HepG2 (cell line): Measurements from ENCODE around the gene DGKD. TPM values are rescaled to one million over a fixed set of nuclear protein-coding genes. Genes with fewer than 3 reads are reported as not detected.

Experiments
- ATAC-seq: fragments of 200-7000 bp; cut with Tn5 transposase; 3 replicates; pipeline ENCODE4 v1.9.1; 2020; ENCODE audit warnings: mild to moderate bottlenecking, moderate library complexity
- BruUV-seq: library from RNA; stranded (reverse); fragments of 400-500 nt; replicated peaks from 2 replicates; lab custom pipeline; 2021; lab: Mats Ljungman, UMichigan
- CTCF ChIA-PET: fragments of 300-600 bp; formaldehyde crosslinking; extraction: SDS; loops from one replicate; lab custom pipeline; 2021; ENCODE audit warnings: low total read pairs, inconsistent platforms, low intra/inter-chr PET ratio; lab: Yijun Ruan, JAX
- POLR2A ChIA-PET: fragments of 350-600 bp; sonication (Branson Sonifier 250); formaldehyde crosslinking; loops from one replicate; lab custom pipeline; 2020; ENCODE audit warnings: antibody characterized with exemption, inconsistent platforms; lab: Yijun Ruan, JAX
- DNase-seq: peaks from one replicate; pipeline ENCODE4 v3.0.0-alpha.2; 2015; ENCODE audit warnings: low spot score
- FAIRE-seq: peaks from 3 replicates; lab custom pipeline; 2011; peaks lifted over from hg19 to GRCh38; lab: Jason Lieb, UNC
- H2AFZ ChIP-seq: one replicate; pipeline ENCODE4 v1.6.1; 2011; ENCODE audit warnings: low read length, inconsistent platforms
- H3K27ac ChIP-seq: fragments of 300-600 bp; 3 replicates; pipeline ENCODE4 v1.8.0; 2011; ENCODE audit warnings: mixed run types, mild to moderate bottlenecking, mixed read lengths, low read length, inconsistent platforms; ENCODE audit not compliant: insufficient read depth; ENCODE audit errors: extremely low read length
- H3K27me3 ChIP-seq, 2 experiments: fragments of 200-600 bp in 1 of 2; 2 replicates in 1 of 2; 3 replicates in 1 of 2; pipeline versions ENCODE4 v1.6.0 to v1.8.0; 2011; ENCODE audit warnings: low read length in 2 of 2, mild to moderate bottlenecking in 2 of 2, moderate library complexity in 2 of 2, inconsistent platforms in 1 of 2; ENCODE audit not compliant: insufficient read depth in 2 of 2, control insufficient read depth in 1 of 2
- H3K36me3 ChIP-seq, 2 experiments: fragments of 200-600 bp in 1 of 2; replicated peaks in 1 of 2; 2 replicates in 1 of 2; 3 replicates in 1 of 2; pipeline versions ENCODE4 v1.5.1 to v1.8.0; 2011; ENCODE audit warnings: low read length in 2 of 2, inconsistent platforms in 1 of 2; ENCODE audit not compliant: insufficient read depth in 2 of 2, control insufficient read depth in 1 of 2
- H3K4me1 ChIP-seq: 2 replicates; pipeline ENCODE4 v1.5.1; 2012; ENCODE audit warnings: low read length, inconsistent platforms; ENCODE audit not compliant: insufficient read depth
- H3K4me2 ChIP-seq: 2 replicates; pipeline ENCODE4 v1.6.0; 2011; ENCODE audit warnings: low read depth, low read length, inconsistent platforms
- H3K4me3 ChIP-seq, 3 experiments: fragments of 200-600 bp in 1 of 3; sonication (generic), shearing (Covaris generic) in 1 of 3; replicated peaks in 1 of 3; 2 replicates each; pipeline ENCODE4 v1.5.1; 2011 to 2016; ENCODE audit warnings: low read length in 3 of 3, inconsistent platforms in 2 of 3, low read depth in 2 of 3, mild to moderate bottlenecking in 2 of 3, control low read depth in 1 of 3, mixed read lengths in 1 of 3; ENCODE audit not compliant: insufficient read depth in 1 of 3
- H3K79me2 ChIP-seq: one replicate; pipeline ENCODE4 v1.6.1; 2011; ENCODE audit warnings: low read length, inconsistent platforms; ENCODE audit not compliant: insufficient read depth
- H3K9ac ChIP-seq: 2 replicates; pipeline ENCODE4 v1.6.0; 2011; ENCODE audit warnings: mild to moderate bottlenecking, low read depth, low read length, inconsistent platforms; ENCODE audit not compliant: insufficient read depth
- H3K9me3 ChIP-seq: 2 replicates; pipeline ENCODE4 v1.5.1; 2012; ENCODE audit warnings: mild to moderate bottlenecking, low read length
- H4K20me1 ChIP-seq: 2 replicates; pipeline ENCODE4 v1.6.0; 2011; ENCODE audit warnings: inconsistent platforms, mild to moderate bottlenecking, low read length, moderate library complexity; ENCODE audit not compliant: insufficient read depth
- CERS6 ChIP-seq: sonication (generic); formaldehyde crosslinking; IDR thresholded peaks from 2 replicates; pipeline ENCODE4 v1.5.0; 2020; ENCODE audit warnings: missing genetic modification reagents
- MBNL3 ChIP-seq: fragments of 250-450 bp; sonication (Bioruptor Pico); conservative IDR thresholded peaks from 2 replicates; pipeline ENCODE4 v1.8.0; 2022; ENCODE audit warnings: mild to moderate bottlenecking, inconsistent platforms
- MTA1 ChIP-seq: sonication (generic); formaldehyde crosslinking; IDR thresholded peaks from 2 replicates; pipeline ENCODE4 v1.4.0; 2020; ENCODE audit warnings: missing genetic modification reagents, mild to moderate bottlenecking, borderline replicate concordance
- RFXANK ChIP-seq: IDR thresholded peaks from 2 replicates; pipeline ENCODE4 v1.6.1; 2016
- TBL1XR1 ChIP-seq: fragments of 150-350 bp; IDR thresholded peaks from 2 replicates; pipeline ENCODE4 v1.6.1; 2014; ENCODE audit warnings: borderline replicate concordance, low read length; ENCODE audit not compliant: partially characterized antibody
- ZMYM4 ChIP-seq: sonication (generic); formaldehyde crosslinking; IDR thresholded peaks from 2 replicates; pipeline ENCODE4 v1.8.1; 2023; ENCODE audit warnings: mild to moderate bottlenecking, missing genetic modification reagents
- ZNF3 ChIP-seq: IDR thresholded peaks from 2 replicates; pipeline ENCODE4 v1.7.0; 2017; ENCODE audit warnings: inconsistent platforms
- ZNF354B ChIP-seq: sonication (generic); formaldehyde crosslinking; IDR thresholded peaks from 2 replicates; pipeline ENCODE4 v1.8.0; 2022; ENCODE audit warnings: mild to moderate bottlenecking, missing genetic modification reagents
- ZNF501 ChIP-seq: sonication (generic); formaldehyde crosslinking; IDR thresholded peaks from 2 replicates; pipeline ENCODE4 v1.5.1; 2020; ENCODE audit warnings: mild to moderate bottlenecking, moderate library complexity, missing genetic modification reagents
- ZNF589 ChIP-seq: sonication (generic); formaldehyde crosslinking; conservative IDR thresholded peaks from 2 replicates; pipeline ENCODE4 v1.8.0; 2022; ENCODE audit warnings: mild to moderate bottlenecking, moderate library complexity, missing genetic modification reagents
- ZNF605 ChIP-seq: sonication (generic); formaldehyde crosslinking; IDR thresholded peaks from 2 replicates; pipeline ENCODE4 v1.8.0; 2022; ENCODE audit warnings: mild to moderate bottlenecking, missing genetic modification reagents
- ZNF629 ChIP-seq: sonication (generic); formaldehyde crosslinking; conservative IDR thresholded peaks from 2 replicates; pipeline ENCODE4 v1.5.0; 2020; ENCODE audit warnings: missing genetic modification reagents
- ZNF792 ChIP-seq: IDR thresholded peaks from 2 replicates; pipeline ENCODE4 v1.6.1; 2016
- WGBS: methylation state at CpG from one replicate; pipeline ENCODE4 v1.1.6; 2017; ENCODE audit warnings: low lambda C conversion rate; 5-methylcytosine and 5-hydroxymethylcytosine counted together
- in situ Hi-C: cut with HindIII; loops from 2 replicates; pipeline ENCODE4 v1.10.0; 2017; ENCODE audit warnings: low pct_unique_long_range_greater_than_20kb; ENCODE audit not compliant: extremely low pct_ligation_motif_present
- intact Hi-C: fragments of 100-400 bp; cut with micrococcal nuclease; formaldehyde crosslinking; loops from one replicate; pipeline ENCODE4 v1.10.0; 2022; ENCODE audit not compliant: unreplicated experiment
- polyA plus RNA-seq, 8 experiments: library from polyadenylated mRNA; depleted of rRNA in 3 of 8; stranded (reverse) in 7 of 8; unstranded in 1 of 8; fragments of >200 nt; fragmentation: Illumina TruSeq in 4 of 8; extraction: Trizol in 4 of 8; gene quantifications; 2 replicates each; pipeline versions ENCODE4 v1.2.1 to v1.2.3, GENCODE V29; 2011 to 2016; ENCODE audit warnings: low read depth in 4 of 8, missing spikeins in 1 of 8, mixed read lengths in 1 of 8; ENCODE audit not compliant: insufficient read depth in 1 of 8
- total RNA-seq, 5 experiments: library from RNA; depleted of rRNA; stranded (reverse); fragments of >200 nt; fragmentation: Illumina TruSeq; extraction: Trizol; gene quantifications; 2 replicates each; pipeline ENCODE4 v1.2.3, GENCODE V29; 2016; ENCODE audit warnings: low read depth in 1 of 5
- TF ChIP-seq, protein P1 (sequence below): sonication (generic); formaldehyde crosslinking; IDR thresholded peaks from 2 replicates; pipeline ENCODE4 v1.5.0; 2020; ENCODE audit warnings: mild to moderate bottlenecking, missing genetic modification reagents
- TF ChIP-seq, protein P2 (sequence below): sonication (generic); formaldehyde crosslinking; IDR thresholded peaks from 2 replicates; pipeline ENCODE4 v1.5.0; 2020; ENCODE audit warnings: mild to moderate bottlenecking, missing genetic modification reagents, borderline replicate concordance

The DGKD gene
- total and polyA plus RNA-seq, 2 of the 13 experiments (the other 11 are each of a cell fraction or from before 2014, with no cell fraction given): 24.5 to 33.2 TPM

DNA sequence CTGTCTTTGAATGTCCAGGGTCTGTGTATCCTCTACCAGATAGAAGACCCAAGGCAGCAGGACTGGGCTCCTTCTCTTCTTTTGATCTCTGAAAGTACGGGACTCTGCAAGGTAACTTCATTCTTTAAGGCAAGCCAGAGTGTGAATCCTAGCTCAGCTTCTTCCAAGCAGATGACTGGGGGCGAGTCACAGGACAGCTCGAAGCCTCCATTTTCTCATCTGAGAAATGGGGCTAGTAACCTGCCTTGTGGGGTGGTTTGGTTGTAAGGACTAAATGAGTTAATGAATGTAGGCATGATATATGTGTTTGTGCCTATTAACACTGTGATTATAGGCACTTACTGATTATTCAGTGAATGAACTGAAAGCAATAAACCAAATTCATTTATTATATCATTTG, 46.7 kb downstream of the DGKD start:
- TF ChIP-seq ZNF629 (CRISPR knock-in tag): peak; percentile 83
- TF ChIP-seq ZNF605 (CRISPR knock-in tag): no peak
- Histone ChIP-seq H4K20me1 (no peaks in the 10 kb centered on the region), H3K27me3 (no peaks in the 10 kb centered on the region), H3K79me2 (no peaks in the 10 kb centered on the region), H3K9me3 (no peaks in the 10 kb centered on the region), H3K36me3 (peaks cover 0 to 14% of the 10 kb centered on the region in 2 experiments; a peak in 4 of 5 replicates), H3K9ac (no peak overlapping the region), H3K4me2 (no peak overlapping the region), H2AFZ (no peak overlapping the region), H3K4me1 (no peaks in the 10 kb centered on the region; the same call in 1 of the 2 replicates), H3K4me3 (no peak overlapping the region), H3K27ac (no peak overlapping the region)
- intact Hi-C loops: loop anchor here (5.0 kb wide), 1 partner anchor 311 kb away; the partner anchor contains the start of gene UGT1A5
- DNase-seq (no peak), ATAC-seq (no peak), FAIRE-seq (no peak)
- CTCF ChIA-PET: no interaction called here
- POLR2A ChIA-PET: interaction anchor here (1.1 kb wide), 1 partner anchor 47 kb away, joined by 4 read pairs; the partner anchor contains the start of gene DGKD
- BruUV-seq: no TSS peak
- in situ Hi-C loops: no loop called here
- WGBS: 97% methylated on average over 3 of the region's 3 CpGs

DNA sequence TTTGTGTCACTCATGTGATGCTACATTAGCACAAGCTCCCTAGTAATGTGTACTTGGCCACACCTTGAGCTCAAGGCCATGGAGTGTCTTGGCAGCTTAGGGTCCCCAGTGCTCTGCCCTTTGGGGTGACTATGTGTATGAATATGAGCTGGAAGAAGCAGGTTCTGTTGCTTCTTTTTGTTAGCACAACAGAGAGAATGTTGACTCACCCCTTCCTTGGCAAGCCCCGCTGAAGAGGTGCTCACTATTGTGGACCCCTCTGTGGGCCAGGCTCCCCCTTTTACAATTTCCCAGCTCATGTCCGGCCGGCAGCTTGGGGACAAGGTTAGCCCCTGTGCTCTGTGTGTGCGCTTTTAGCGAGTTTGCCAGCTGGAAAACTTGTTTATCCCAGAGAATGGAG, 48.1 kb downstream of the DGKD start:
- CTCF ChIA-PET: no interaction called here
- POLR2A ChIA-PET: no interaction called here
- in situ Hi-C loops: no loop called here
- Histone ChIP-seq H3K27ac (no peak overlapping the region), H3K27me3 (no peaks in the 10 kb centered on the region), H2AFZ (no peak overlapping the region), H3K4me1 (no peaks in the 10 kb centered on the region; the same call in 1 of the 2 replicates), H3K9ac (no peak overlapping the region), H3K4me3 (no peak overlapping the region), H3K9me3 (no peaks in the 10 kb centered on the region), H4K20me1 (no peaks in the 10 kb centered on the region), H3K4me2 (no peak overlapping the region), H3K79me2 (no peaks in the 10 kb centered on the region), H3K36me3 (peaks cover 0 to 18% of the 10 kb centered on the region in 2 experiments; a peak in 4 of 5 replicates)
- FAIRE-seq: no peak
- no TSS peak for BruUV-seq
- no peak for DNase-seq
- intact Hi-C loops: loop anchor here (5.0 kb wide), 1 partner anchor 310 kb away; the partner anchor contains the start of gene UGT1A5
- 96% methylated on average over 5 of the region's 5 CpGs for WGBS
- ATAC-seq: no peak
- TF ChIP-seq, protein P1, sequence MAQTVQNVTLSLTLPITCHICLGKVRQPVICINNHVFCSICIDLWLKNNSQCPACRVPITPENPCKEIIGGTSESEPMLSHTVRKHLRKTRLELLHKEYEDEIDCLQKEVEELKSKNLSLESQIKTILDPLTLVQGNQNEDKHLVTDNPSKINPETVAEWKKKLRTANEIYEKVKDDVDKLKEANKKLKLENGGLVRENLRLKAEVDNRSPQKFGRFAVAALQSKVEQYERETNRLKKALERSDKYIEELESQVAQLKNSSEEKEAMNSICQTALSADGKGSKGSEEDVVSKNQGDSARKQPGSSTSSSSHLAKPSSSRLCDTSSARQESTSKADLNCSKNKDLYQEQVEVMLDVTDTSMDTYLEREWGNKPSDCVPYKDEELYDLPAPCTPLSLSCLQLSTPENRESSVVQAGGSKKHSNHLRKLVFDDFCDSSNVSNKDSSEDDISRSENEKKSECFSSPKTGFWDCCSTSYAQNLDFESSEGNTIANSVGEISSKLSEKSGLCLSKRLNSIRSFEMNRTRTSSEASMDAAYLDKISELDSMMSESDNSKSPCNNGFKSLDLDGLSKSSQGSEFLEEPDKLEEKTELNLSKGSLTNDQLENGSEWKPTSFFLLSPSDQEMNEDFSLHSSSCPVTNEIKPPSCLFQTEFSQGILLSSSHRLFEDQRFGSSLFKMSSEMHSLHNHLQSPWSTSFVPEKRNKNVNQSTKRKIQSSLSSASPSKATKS: no peak
- TF ChIP-seq RFXANK (CRISPR knock-in tag): no peak
- TF ChIP-seq ZNF792 (CRISPR knock-in tag): no peak
- no peak for TF ChIP-seq TBL1XR1
- no peak for TF ChIP-seq ZNF501 (CRISPR knock-in tag)
- no peak for TF ChIP-seq ZNF354B
- TF ChIP-seq, protein P2, sequence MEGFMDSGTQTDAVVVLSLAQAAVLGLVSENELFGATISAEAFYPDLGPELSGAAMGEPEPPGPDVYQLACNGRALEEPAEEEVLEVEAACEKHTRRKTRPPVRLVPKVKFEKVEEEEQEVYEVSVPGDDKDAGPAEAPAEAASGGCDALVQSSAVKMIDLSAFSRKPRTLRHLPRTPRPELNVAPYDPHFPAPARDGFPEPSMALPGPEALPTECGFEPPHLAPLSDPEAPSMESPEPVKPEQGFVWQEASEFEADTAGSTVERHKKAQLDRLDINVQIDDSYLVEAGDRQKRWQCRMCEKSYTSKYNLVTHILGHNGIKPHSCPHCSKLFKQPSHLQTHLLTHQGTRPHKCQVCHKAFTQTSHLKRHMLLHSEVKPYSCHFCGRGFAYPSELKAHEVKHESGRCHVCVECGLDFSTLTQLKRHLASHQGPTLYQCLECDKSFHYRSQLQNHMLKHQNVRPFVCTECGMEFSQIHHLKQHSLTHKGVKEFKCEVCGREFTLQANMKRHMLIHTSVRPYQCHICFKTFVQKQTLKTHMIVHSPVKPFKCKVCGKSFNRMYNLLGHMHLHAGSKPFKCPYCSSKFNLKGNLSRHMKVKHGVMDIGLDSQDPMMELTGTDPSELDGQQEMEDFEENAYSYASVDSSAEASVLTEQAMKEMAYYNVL: no peak
- TF ChIP-seq CERS6 (CRISPR knock-in tag): no peak
- TF ChIP-seq ZNF3 (CRISPR knock-in tag): no peak
- no peak for TF ChIP-seq ZMYM4 (CRISPR knock-in tag)
- TF ChIP-seq MTA1 (CRISPR knock-in tag): no peak
- no peak for TF ChIP-seq ZNF589
- TF ChIP-seq MBNL3: no peak
